Upper lobe of right lung (tissue), 1 donor: ENCODE results near the gene TMEM9. TPM values are rescaled to one million over a fixed set of nuclear protein-coding genes. Genes with fewer than 3 reads are reported as not detected.

ENCODE experiments used
- ATAC-seq: fragments of 200-7000 bp; cut with Tn5 transposase; one replicate; pipeline ENCODE4 v1.9.1; 2020; ENCODE audit warnings: mild to moderate bottlenecking, moderate library complexity
- DNase-seq: peaks from one replicate; pipeline ENCODE4 v3.0.0-alpha.2; 2020
- H3K27ac ChIP-seq: fragments of 200-600 bp; one replicate; pipeline ENCODE4 v1.8.0; 2022
- H3K27me3 ChIP-seq: fragments of 200-600 bp; one replicate; pipeline ENCODE4 v1.8.0; 2022; ENCODE audit warnings: mild to moderate bottlenecking
- H3K36me3 ChIP-seq: fragments of 200-600 bp; one replicate; pipeline ENCODE4 v1.8.0; 2022
- H3K4me1 ChIP-seq: fragments of 200-600 bp; one replicate; pipeline ENCODE4 v1.8.0; 2022
- H3K4me3 ChIP-seq: fragments of 200-600 bp; one replicate; pipeline ENCODE4 v1.8.0; 2022; ENCODE audit warnings: mild to moderate bottlenecking
- H3K9me3 ChIP-seq: fragments of 200-600 bp; one replicate; pipeline ENCODE4 v1.8.0; 2022
- intact Hi-C: fragments of 100-400 bp; cut with DNase I; formaldehyde crosslinking; loops from one replicate; pipeline ENCODE4 v1.11.0; 2022
- total RNA-seq: library from RNA; stranded (reverse); fragmentation: NEBNext Ultra II Directional; extraction: Animal tissue kit (Norgen Biotek cat#: 25700); gene quantifications from one replicate; pipeline ENCODE4 v1.2.1, GENCODE V29; 2021
- TF ChIP-seq, protein P1 (sequence below): fragments of 200-600 bp; IDR thresholded peaks from one replicate; pipeline ENCODE4 v1.8.0; 2022; ENCODE audit warnings: antibody characterized with exemption
- donor health status: DM: no; HTN: yes; CAD: no; lungs with severe emphysema.

The TMEM9 gene
- total RNA-seq, 1 donor from 2014 or later = 59.3 TPM

DNA sequence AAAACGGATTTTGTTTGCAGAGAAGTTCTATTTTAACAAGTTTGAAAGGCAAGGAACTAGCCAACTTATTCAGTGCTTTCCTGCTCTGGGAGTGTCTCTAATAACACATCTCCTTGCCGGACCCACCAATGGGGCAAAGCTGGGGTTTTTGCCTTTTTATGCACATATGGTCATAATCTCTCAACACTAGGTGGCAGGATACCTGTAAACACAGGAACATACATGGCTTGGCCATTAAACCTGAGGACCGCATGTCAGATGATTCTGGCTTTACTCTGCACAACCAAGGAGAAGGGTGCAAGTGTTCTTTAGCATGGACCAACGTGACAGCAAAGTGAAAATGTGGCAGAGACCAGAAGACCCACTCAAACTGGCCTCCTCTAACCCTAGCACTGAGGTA lies 4.9 kb downstream of the TMEM9 start:
- Histone ChIP-seq H3K4me1 (peaks cover 9% of the 10 kb centered on the region), H3K4me3 (no peak overlapping the region), H3K27ac (no peak overlapping the region), H3K9me3 (no peaks in the 10 kb centered on the region), H3K36me3 (peaks cover 43% of the 10 kb centered on the region), H3K27me3 (no peaks in the 10 kb centered on the region)
- ATAC-seq (peak; percentile 8), DNase-seq (peak; percentile 7)
- intact Hi-C loops = no loop called here
- TF ChIP-seq, protein P1, sequence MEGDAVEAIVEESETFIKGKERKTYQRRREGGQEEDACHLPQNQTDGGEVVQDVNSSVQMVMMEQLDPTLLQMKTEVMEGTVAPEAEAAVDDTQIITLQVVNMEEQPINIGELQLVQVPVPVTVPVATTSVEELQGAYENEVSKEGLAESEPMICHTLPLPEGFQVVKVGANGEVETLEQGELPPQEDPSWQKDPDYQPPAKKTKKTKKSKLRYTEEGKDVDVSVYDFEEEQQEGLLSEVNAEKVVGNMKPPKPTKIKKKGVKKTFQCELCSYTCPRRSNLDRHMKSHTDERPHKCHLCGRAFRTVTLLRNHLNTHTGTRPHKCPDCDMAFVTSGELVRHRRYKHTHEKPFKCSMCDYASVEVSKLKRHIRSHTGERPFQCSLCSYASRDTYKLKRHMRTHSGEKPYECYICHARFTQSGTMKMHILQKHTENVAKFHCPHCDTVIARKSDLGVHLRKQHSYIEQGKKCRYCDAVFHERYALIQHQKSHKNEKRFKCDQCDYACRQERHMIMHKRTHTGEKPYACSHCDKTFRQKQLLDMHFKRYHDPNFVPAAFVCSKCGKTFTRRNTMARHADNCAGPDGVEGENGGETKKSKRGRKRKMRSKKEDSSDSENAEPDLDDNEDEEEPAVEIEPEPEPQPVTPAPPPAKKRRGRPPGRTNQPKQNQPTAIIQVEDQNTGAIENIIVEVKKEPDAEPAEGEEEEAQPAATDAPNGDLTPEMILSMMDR = peak; percentile 30

DNA sequence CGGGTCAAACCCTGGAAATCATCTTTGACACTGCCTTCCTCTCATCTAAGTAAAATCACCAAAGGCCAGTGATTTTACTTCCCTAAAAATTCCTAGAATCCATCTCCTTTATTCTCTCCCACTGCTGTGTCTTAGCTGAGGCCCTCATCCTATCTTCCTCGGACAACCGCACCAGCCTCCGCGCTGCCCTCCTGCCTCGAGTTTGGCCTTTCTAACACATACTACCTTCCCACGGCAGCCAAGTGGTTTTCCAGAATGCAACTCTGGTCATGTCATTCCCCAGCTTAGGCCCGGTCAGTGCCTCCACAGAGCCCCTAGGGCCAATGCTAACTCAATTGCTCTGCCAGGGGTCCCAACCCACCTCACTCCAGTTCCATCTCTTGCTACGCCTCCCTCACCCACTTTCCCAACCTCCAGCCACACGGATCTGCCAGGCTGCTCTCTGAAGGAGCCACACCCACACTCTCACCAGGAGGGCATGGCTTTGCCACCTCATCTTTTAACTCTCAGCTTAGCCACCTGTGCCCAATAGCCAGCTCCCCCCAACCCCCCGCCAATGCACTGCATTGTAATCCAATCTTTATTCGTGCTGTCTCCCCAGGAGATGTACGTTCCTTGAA lies 6.8 kb downstream of the TMEM9 start:
- peak; percentile 51 for DNase-seq
- no peaks in the 10 kb centered on the region for H3K4me1 ChIP-seq
- H3K9me3 ChIP-seq = no peaks in the 10 kb centered on the region
- no peak overlapping the region for H3K27ac ChIP-seq
- H3K36me3 ChIP-seq = peaks cover 62% of the 10 kb centered on the region
- H3K4me3 ChIP-seq = no peak overlapping the region
- H3K27me3 ChIP-seq = no peaks in the 10 kb centered on the region
- ATAC-seq = no peak
- intact Hi-C loops = no loop called here
- TF ChIP-seq, protein P1 = no peak

DNA sequence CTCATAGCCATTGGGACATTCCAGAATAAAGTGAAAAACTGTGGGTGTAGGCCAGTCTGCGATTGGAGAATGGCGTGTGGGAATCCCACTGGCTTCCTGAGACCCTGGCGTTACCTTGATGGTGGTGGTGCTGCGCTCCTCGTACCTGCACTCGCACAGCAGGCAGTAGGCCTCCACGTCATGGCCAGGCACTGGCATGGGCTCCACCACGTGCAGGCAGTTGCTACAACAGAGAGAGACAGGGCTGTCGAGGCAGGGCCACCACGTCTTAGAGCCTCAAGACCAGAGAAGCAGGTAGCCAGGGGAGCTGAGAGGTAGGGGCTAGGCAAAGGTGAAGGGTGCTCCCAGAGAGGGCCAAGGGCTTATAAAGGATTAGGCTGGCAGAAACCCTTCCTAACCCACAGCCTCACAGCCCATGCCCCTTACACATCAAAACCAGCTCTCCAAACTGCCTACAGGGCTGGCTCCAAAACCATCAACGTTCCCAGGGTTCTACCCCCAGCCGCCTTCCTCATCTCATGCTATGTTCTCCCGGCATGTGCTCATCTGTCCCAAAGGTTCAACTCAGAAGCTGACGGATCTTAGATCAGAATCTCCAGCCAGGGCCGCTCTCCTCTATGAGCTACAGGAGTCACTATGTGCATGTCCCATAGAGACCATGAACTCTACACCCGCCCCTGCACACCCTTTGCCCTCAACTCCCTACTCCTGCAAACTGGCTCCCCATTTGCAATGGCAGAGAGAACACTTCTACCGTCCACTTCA lies 7.5 kb downstream of the TMEM9 start:
- DNase-seq (peak; percentile 47), ATAC-seq (no peak)
- Histone ChIP-seq H3K36me3 (peaks cover 67% of the 10 kb centered on the region), H3K4me1 (no peaks in the 10 kb centered on the region), H3K27ac (no peak overlapping the region), H3K27me3 (no peaks in the 10 kb centered on the region), H3K4me3 (no peak overlapping the region), H3K9me3 (no peaks in the 10 kb centered on the region)
- intact Hi-C loops = no loop called here
- TF ChIP-seq, protein P1 = no peak

DNA sequence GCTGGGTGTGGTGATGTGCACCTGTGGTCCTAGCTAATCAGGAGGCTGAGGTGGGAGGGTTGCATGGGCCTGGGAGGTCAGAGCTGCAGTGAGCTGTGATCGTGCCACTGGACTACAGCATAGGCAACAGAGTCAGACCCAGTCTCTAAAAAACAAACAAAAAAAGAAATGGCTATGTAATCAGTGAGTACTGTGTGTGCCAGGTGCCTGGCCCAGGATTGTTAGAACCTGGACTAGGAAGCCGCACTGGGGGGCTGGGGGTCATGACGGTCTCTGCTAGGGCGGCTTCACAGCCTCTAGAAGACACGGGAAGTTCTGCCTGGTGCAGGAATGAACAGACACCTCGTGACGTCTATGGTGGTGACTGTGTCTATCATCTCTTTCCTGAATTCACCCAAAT lies 8.5 kb downstream of the TMEM9 start:
- peak; percentile 21 for DNase-seq
- Histone ChIP-seq H3K27ac (no peak overlapping the region), H3K27me3 (no peaks in the 10 kb centered on the region), H3K9me3 (no peaks in the 10 kb centered on the region), H3K4me3 (no peak overlapping the region), H3K36me3 (peaks cover 64% of the 10 kb centered on the region), H3K4me1 (no peaks in the 10 kb centered on the region)
- TF ChIP-seq, protein P1 = no peak
- no peak for ATAC-seq
- intact Hi-C loops = no loop called here

DNA sequence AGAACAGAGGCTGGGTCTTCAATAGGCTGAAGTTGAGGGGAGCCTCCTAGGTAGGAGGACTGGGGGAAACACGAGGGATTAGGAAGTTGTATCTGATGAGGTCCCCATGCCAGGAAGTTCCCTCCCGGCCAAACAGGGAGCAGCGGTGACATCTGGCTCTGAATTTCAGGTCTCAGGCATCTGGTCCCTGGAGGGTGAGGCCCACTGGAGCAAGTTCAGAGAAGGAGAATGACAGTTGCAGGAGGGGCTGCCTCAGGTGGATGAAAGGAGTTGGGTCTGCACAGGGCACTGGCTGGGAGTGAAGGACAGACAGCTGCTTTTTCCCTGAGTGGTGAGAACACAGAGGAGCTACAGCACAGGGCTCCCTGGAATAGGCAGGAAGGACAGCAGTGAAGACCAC lies 9.1 kb downstream of the TMEM9 start:
- H3K9me3 ChIP-seq = no peaks in the 10 kb centered on the region
- no peak overlapping the region for H3K4me3 ChIP-seq
- H3K27me3 ChIP-seq = no peaks in the 10 kb centered on the region
- intact Hi-C loops = no loop called here
- H3K27ac ChIP-seq = no peak overlapping the region
- no peak for ATAC-seq
- TF ChIP-seq, protein P1 = no peak
- peak; percentile 32 for DNase-seq
- peaks cover 64% of the 10 kb centered on the region for H3K36me3 ChIP-seq
- H3K4me1 ChIP-seq = no peaks in the 10 kb centered on the region
